Jurkat, Clone E6-1 (cell line): ENCODE results near the gene AEBP1.
A peak's percentile ranks its signal among the peaks of the same experiment; 100 is the strongest.

Source experiments
- DNase-seq: peaks from one replicate; pipeline ENCODE4 v3.0.0-alpha.2; 2011; ENCODE audit warnings: low read depth, low spot score
- H3K4me3 ChIP-seq: 2 replicates; pipeline ENCODE4 v1.5.1; 2011; ENCODE audit warnings: mild to moderate bottlenecking, low read length, control low read depth, moderate library complexity

The AEBP1 gene

GRCh38 chr7:44080686-44081265, 23.4 kb upstream of the AEBP1 start:
- no peak for DNase-seq
- peak overlapping the region; percentile 90 for H3K4me3 ChIP-seq

- peak overlapping the region; percentile 90 for H3K4me3 ChIP-seq
- DNase-seq, result peak; percentile 62
These were observed 22.8 kb upstream of the AEBP1 start for GRCh38 chr7:44081266-44081748.

- peak overlapping the region; percentile 61 for H3K4me3 ChIP-seq
- peak; percentile 98 for DNase-seq
These were observed 21.5 kb upstream of the AEBP1 start for GRCh38 chr7:44082541-44083207.

- DNase-seq, result no peak
- H3K4me3 ChIP-seq, result no peak overlapping the region
These were observed 20.3 kb upstream of the AEBP1 start for GRCh38 chr7:44083796-44084195.

- H3K4me3 ChIP-seq, result no peak overlapping the region
- no peak for DNase-seq
These were observed 19.4 kb upstream of the AEBP1 start for GRCh38 chr7:44084701-44085100.

- no peak for DNase-seq
- no peak overlapping the region for H3K4me3 ChIP-seq
These were observed 18.6 kb upstream of the AEBP1 start for GRCh38 chr7:44085546-44085945.

GRCh38 chr7:44086627-44087026, 17.5 kb upstream of the AEBP1 start:
- no peak overlapping the region for H3K4me3 ChIP-seq
- no peak for DNase-seq

- H3K4me3 ChIP-seq, result no peak overlapping the region
- no peak for DNase-seq
These were observed 16.0 kb upstream of the AEBP1 start for GRCh38 chr7:44087911-44088838.

- DNase-seq, result no peak
- H3K4me3 ChIP-seq, result no peak overlapping the region
These were observed 11.0 kb upstream of the AEBP1 start for GRCh38 chr7:44093102-44093641.

GRCh38 chr7:44094365-44094764, 9.8 kb upstream of the AEBP1 start:
- DNase-seq, result no peak
- no peak overlapping the region for H3K4me3 ChIP-seq

GRCh38 chr7:44094883-44095592, 9.1 kb upstream of the AEBP1 start:
- DNase-seq, result no peak
- H3K4me3 ChIP-seq, result no peak overlapping the region

- no peak overlapping the region for H3K4me3 ChIP-seq
- no peak for DNase-seq
These were observed 8.4 kb upstream of the AEBP1 start for GRCh38 chr7:44095781-44096180.

GRCh38 chr7:44096326-44096881, 7.7 kb upstream of the AEBP1 start:
- DNase-seq, result no peak
- no peak overlapping the region for H3K4me3 ChIP-seq

GRCh38 chr7:44097064-44097932, 6.8 kb upstream of the AEBP1 start:
- peak; percentile 98 for DNase-seq
- H3K4me3 ChIP-seq, result peak overlapping the region; percentile 37

- H3K4me3 ChIP-seq, result peak overlapping the region; percentile 32; the same call in 1 of the 2 replicates
- peak; percentile 63 for DNase-seq
These were observed 5.8 kb upstream of the AEBP1 start for GRCh38 chr7:44098092-44099068.

GRCh38 chr7:44099669-44100068, 4.5 kb upstream of the AEBP1 start:
- DNase-seq, result no peak
- H3K4me3 ChIP-seq, result no peak overlapping the region
